Transverse colon (tissue), 4 donors: ENCODE results near the gene FOXP4.

Source experiments
- CTCF ChIP-seq, 5 experiments: fragments of 200-600 bp in 3 of 5; fragments of 450-650 bp in 2 of 5; sonication (generic) in 3 of 5; IDR thresholded peaks; 1 replicate in 2 of 5; 2 replicates in 3 of 5; pipeline ENCODE4 v1.5.1; 2016 to 2017; ENCODE audit warnings: antibody characterized with exemption in 5 of 5, inconsistent platforms in 3 of 5, mild to moderate bottlenecking in 2 of 5, moderate library complexity in 1 of 5
- POLR2A ChIP-seq: fragments of 450-650 bp; IDR thresholded peaks from one replicate; pipeline ENCODE4 v1.6.1; 2016; ENCODE audit warnings: antibody characterized with exemption, mild to moderate bottlenecking, moderate library complexity
- POLR2AphosphoS5 ChIP-seq, 3 donors: sonication (generic); formaldehyde crosslinking; IDR thresholded peaks; one replicate each; pipeline ENCODE4 v1.6.1; 2016; ENCODE audit warnings: antibody characterized with exemption in 3 of 3

GRCh38 chr6:41615311-41615710, 69.1 kb downstream of the FOXP4 start:
- TF ChIP-seq CTCF (IDR thresholded peaks at IDR 0.05) (no peak), POLR2AphosphoS5 (IDR thresholded peaks at IDR 0.05) (no peak), POLR2A (no peak)
